GM19463 (cell line): ENCODE data around the gene NEK6.

Experiments
- ATAC-seq: cut with Tn5 transposase; IDR thresholded peaks from one replicate; pipeline ENCODE4 v1.9.1; 2021; ENCODE audit warnings: mild to moderate bottlenecking, moderate library complexity; ENCODE audit not compliant: unreplicated experiment

The NEK6 gene

DNA sequence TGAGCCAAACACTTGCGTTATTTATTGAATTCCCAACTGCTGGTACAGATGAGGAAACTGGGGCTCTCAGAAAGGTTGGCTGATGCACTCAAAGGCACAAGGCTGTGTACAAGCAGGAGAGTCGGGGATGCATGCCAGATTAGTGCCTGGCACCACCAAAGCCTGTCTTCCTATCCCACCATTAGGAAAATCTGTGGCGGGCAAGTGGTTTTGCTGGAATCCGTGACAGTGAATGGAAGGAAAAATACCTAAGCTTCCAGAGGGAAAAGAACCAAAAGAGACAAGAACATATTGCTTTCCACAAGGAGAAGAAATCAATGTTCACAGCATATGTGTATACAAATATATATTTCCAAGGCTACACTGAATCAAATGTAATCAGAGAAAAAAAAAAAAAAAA lies 106.4 kb downstream of the NEK6 start:
- no peak for ATAC-seq

DNA sequence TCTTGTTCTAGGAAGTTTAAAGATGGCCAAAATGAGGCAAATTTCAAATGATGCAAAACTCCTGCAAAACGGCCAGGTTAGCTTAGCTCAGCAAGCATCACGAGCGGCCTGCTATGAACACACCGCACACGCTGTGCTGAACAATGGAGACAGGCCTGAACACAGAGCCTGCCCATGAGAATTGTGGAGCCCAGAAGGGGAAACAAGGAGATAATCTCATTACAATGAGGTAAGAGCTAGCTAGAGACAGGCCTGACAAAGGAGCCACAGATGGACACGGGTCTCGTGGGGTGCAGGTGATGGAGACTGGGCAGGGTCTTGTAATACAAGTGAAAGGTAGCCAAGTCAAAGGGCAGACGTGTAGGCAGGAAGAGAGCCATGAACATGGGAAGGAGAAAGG lies 107.3 kb downstream of the NEK6 start:
- ATAC-seq, result no peak

DNA sequence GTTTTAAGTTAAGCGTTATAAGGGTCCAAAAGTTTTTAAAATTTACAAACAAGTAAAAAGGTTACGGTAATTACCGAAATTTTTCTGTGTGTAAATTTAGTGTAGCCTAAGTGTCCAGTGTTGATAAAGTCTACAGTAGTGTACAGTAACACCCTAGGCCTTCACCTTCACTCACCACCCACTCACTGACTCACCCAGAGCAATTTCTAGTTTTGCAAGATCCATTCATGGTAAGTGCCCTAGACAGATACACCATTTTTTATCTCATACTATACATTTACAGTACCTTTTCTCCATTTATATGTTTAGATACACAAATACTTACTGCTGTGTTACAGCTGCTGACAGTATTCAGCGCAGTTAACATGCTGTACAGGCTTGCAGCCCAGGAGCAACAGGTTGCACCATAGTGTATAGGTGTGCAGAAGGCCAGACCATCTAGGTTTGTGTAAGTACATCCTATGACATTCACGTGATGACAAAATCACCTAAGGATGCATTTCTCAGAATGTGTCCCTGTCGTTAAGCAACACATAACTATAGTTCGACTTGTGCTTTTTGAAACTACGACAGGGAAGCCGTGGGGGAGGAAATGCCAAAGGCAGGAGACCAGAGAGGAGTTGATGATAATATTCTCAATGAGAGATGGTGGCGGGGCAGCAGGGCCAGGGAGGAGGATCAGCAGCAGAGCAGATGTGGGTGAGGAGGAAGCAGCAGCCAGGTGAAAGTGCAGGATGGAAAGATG lies 108.9 kb downstream of the NEK6 start:
- no peak for ATAC-seq

DNA sequence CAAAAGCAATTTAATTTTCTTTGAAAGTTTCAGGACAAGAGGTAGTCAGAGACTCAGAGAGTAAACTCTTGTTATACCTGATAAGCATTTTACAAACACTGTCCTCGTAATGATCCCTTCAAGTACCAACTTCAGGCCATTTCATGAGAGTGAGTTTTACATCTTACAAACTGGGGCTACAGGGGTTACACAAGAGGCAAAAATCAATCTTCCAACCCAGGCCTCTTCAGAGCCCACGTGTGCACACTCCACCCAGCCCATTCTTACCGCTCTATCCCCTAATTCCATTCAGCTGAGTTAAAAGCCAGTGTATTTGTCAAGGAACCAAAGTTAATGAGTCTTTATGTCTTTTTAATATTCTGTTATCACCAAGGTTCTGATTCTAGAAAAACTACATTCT lies 110.9 kb downstream of the NEK6 start:
- no peak for ATAC-seq

DNA sequence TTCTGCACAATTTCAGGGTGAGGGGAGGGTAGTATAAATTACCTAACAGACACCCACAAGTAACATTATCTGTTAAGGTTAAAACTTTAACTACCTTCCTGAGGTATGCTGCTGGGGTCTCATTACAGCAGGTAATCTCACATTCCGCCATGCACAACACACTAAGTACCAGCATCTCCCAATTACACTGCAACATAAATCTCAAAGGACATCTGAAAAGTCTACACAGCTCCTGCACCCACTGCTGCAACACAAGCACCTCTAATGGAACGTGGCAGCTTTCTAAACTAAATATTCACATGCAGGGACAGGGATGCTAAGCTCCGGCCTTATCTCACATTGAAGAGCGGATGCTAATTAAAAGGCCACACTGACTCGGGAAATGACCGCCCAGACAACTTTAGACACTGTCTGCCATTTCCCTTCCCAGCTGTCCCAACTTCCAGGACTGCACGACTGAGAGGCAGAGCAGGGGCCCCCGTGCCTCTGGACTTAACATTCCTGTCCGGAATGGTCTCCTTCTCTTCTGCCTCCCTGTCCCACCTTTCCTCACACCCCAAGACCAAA lies 111.6 kb downstream of the NEK6 start:
- no peak for ATAC-seq

DNA sequence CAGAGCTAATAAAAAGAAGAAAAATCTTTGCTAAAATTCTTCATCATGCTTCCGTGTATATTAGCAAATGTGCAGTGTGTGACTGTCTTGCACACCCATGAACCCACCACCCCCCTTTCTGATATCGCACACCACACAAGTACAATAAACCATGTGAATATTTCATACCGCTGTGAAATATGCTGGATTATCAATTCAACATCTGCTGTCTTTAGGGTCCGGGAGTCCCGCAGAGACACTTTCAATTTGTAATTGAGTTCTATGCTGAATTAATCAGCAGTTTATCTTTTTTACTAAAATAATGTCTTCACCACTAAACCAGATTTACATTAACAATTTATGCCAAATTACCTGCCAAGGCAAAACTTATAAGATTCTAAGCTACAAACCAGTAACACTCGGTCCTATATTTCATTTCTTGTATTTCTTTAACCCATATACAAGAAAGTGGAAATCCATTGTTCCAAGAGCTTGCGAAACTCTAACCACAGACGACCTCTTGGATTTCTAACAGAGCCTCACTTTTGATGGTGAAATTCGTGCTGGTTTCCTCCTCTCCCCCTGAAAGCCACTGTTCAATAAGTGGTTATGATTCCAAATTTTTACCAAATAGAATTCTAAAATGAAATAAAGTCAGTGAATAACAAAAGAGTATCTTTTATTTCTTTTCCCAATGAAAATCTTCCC lies 113.3 kb downstream of the NEK6 start:
- no peak for ATAC-seq

DNA sequence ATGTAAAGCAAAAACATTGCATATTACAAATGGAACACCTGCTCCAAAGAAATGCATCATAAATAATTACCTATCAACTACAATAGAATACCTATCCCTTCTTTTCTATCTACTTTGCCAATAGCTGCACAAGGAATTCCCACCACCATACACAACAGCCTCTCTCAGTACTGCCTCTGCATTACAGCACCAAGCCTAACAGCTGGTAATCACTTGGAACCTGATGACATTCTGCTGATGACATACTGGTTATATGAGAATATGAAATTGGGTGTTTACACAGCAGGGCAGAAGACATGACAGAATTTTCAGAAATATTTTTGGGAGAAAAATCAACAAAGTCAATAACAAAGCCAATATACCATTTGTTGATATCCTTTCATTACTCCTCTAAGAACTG lies 114.3 kb downstream of the NEK6 start:
- ATAC-seq, result no peak

DNA sequence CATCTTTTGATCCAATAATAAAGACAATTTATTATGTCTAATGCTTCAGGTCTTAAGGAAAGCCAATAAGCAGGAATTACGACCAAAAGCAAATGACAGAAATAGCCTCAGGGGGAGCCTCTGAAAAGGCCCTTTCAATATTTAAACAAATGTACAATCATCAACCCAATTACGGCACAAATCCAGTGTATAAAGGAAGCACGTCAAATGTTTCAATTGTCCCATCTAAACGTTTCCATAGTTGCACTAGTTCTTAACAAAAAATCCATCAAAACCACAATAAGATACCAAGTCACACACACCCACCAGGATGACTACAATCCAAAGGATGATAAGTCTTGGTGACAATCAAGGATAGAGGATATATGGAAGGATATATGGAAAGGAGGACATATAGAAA lies 115.6 kb downstream of the NEK6 start:
- no peak for ATAC-seq

DNA sequence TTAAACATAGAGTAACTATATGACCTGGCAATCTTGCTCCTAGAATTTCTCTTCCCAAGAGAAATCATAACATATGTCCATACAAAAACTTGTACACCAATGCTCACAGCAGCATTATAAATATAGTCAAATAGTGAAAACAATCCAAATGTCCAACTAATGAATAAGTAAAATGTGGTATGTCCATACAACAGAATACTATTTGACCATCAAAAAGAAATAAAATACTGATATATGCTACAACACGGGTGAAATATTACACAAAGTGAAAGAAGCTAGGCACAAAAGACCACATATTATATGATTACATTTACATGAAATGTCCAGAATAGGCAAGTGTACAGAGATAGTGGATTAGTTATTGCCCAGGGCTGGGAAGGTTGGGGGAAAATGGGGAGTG lies 116.1 kb downstream of the NEK6 start:
- ATAC-seq, result no peak

DNA sequence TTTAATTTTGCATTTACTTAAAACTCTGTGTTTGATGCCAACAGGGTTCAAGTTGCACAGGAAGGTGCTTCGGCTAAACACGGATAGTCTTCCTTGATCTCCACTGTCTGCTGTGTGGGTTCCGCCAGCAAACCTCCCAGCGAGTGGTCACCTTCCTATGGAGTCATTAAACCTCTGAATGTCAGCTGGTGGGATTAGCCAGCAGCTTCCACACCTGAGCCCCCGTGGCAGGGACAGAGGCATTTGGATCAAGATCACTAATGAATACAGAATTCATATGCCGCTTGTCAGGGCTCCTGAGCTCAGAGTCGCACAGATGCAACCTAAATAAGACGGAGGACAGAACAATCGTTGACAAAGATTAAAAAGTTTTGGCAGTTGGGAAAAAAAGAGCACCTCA lies 118.0 kb downstream of the NEK6 start:
- ATAC-seq, result no peak

DNA sequence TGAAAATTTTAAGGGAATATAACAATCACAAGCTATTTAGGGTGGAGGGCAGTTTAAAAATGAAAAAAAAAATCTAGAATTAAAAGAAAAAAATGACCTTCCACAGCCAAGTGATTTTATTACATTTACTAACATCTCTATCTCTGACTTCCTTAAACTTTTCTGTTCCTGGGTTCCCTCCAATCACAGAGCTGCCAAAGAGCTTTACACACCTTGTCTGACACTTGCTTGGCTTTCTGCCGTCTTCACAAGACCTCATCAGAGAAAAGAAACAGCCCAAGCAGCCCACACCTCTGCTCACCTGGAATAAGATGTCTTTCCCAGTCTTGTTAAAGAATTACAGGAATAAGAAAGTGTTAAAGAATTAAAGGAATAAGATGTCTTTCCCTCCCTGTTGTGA lies 118.6 kb downstream of the NEK6 start:
- ATAC-seq, result no peak

DNA sequence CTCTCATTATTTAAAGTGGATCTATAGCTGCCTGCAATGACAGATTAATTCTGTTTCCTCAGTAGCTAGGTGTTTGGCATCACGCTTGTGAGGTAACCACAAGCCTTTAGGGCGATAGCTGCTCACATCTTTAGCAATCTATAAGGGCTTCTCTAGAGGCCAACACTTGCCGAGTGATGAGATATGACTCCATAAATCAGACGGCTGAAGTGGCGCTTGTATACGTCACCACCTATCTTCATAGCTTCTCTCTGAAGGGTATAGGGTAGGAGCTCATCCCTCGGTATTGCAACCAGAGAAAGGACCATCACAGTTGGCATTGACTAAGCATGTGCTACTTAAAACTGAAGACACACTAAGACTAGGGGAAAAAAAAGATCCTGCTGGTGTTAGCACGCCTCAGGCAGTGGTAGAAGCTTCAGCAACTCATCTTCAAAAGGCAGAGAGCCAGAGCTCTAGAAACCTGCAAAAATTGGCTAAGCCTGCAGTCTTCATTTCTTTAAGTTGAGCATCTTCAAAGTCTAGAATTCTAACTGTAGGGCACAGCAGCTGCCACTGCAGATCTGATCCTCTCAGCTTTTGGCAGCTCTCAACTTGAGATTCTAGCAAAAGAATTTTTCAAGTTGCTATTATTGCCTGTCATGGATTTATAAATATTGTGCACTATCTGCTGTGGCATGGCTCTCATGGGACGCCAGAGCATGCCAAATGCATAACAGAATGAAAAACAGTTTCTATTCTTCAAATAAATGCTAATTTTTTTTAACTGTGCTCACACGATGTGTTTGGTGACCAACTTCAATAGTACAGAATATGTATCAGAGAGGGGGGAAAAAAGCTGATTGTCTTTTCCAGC lies 120.0 kb downstream of the NEK6 start:
- no peak for ATAC-seq

DNA sequence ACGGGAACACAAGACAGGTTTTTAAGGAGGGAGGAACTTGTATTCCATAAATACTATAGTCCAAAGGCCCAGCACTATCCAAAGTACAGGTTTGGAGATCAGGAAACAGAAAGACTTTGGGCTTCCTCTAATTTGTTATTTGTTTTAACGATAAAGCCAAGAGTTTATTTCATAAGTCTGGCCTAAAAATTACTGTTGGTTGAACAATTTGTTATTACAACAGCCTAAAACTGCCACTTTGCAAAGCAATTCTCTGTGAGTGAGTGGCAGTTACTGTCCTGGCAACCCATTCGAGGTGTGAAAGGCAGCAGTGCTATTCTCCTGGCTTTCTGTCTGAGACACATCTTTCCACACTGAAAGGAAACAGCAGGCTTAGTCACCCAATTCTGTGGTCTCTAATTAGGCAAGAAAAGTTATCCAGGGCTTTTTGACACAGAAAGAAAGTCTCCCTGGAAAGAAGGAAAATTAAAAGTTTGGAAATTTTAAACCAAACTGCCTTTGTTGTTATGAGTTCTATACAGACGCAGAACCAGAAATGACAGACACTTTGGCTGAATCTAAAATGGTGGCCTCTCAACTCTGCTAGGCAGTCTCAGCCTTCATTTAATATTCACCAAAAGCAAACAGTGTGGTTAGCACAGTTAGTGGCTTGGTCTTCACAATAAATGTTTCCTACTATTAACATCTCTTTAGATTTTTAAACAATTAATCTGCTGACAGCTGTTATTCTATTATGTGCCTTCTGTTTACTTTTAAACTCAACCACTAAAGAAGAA lies 123.6 kb downstream of the NEK6 start:
- no peak for ATAC-seq

DNA sequence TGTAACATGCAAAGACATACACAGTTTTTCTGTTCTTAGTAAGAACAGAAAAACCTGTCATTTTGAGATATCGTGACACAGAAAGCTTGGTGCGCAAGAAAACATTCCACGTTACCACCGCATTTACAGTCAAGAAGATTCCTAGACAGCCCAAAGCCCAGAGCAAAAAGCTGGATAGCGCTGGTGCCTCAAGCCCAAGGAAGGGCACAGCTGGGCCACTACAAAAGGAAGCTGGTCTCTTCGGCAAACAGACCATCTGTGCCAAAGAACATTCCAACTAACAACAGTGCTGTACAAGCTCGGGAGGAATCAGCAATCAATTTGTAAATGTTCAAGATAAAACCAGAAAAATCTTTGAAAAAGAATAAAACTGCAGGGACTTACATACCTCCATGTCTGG lies 126.5 kb downstream of the NEK6 start:
- ATAC-seq, result no peak

DNA sequence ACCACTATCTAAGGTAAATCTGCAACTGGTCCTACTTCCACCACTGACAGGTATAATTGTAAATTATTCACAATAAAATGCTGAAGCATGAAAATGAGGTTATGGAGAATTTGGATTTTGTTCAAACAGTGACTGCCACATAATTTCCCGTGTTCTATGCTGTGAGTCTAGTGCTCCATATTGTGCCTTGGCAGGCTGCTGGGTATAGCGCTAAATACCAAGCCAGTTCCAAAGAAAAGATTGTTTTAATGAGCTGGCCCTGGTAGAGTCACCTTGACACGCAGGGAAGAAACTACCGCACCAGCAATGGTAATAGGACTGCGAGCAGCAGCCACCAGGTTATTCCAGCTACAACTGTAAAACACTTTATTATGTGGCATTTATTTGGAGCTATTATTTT lies 127.1 kb downstream of the NEK6 start:
- ATAC-seq, result no peak

DNA sequence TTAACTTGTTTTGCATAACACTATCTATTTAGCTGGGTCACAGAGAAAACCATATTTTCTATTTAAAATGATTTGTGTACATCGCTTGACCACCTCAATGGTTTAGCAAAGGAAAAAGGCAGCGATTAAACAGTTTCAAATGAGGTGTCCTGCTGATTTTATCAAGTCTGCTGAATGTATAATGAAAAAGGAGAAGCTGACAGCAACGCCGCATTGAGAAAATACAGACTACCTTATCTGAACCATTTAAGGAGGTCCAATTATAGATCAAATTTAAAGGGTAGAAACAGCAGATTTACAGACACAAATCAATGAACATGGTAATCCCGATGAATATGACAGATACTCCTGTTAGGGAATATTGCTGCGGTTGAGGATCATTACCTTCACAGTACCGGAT lies 127.9 kb downstream of the NEK6 start:
- ATAC-seq, result no peak

DNA sequence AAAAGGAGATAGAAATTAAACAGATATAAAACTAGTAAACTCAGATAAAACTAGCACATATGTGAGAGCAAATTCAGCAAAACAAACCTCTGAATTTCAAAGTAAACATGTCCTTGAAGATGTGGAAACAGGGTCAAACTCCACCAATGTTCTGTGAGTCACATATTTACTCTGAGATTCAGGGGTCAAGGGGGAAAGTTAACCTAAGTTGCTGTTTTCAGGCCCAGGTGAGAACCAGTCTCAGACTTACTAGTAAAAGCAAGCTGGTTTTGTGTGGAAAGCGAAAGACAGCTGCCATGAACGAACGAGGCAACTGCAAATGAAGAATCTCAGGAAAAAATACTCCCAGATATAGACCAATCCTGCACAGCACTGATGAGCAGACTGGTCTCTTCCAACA lies 128.5 kb downstream of the NEK6 start:
- no peak for ATAC-seq

DNA sequence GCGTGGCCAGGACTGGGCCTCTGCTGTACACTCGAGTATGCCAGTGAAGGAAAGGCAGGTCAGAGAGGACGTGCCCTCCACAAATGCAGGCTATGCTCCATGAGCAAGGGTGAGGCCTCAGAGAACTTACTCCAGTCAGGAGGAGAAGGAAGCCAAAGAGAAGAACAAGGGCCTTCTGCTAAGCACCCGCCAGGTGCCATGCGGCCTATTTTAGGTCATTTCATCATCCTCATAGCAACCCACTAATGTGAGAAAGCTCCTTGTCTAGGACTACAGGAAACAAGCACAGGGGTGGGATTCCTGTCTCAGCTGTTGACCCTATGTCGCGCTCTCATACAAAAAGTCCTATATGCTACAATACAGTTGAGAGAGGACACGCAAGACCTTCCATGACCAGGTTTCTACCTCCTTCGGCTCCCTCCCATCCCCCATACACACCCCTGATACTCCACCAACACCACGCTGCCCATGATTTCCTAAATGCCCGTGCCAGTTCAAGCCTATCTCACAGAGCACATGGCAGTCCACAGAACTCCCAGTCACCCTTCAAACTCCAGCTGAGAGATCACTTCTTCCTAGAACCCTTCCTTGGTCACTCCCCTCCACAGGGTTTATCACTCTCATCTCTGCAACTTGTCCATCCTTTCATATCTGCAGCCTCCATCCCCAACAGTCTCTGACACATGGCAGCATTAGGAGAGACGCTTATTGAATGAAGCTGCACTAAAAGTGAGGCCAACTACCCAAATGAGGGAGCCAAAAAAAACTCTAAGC lies 130.7 kb downstream of the NEK6 start:
- no peak for ATAC-seq

DNA sequence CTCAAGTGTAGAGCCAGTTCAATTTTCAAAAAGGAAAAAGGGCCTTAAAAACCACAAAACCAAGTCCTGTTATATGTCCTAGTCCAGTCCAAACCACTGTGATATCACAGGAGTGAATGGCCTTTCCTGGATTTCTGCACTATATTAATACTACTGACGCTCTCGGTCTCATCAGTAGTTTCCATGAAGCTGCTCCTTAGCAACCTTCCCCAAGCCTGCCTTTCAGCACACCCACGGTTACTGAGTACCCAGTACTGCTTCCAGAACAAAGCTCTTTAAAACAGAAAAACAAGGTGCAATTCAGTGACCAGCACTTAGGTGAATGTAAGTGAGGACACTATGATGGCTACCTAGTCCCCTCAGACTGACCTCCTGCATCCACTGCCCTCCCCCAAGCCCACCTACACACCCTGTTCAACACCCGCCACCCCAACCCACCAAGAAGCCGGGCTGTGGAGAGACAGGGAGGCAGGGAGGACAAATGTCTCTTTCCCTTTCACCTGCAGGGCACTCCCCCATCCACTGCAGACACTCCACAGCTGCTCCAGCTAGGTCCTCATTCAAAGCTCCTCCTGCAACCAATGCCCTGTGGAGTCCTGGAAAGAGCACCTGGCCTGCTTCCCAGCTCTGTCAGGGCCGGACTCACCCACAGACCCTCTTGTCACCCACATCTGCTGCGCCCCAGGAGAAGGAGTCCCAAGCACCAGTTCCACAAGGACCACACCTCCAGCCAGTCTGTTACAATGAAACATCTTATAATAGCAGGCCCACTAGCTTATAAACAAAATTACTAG lies 131.6 kb downstream of the NEK6 start:
- ATAC-seq, result no peak
